ENCODE data around the gene MRPS34.

Gene MRPS34

DNA sequence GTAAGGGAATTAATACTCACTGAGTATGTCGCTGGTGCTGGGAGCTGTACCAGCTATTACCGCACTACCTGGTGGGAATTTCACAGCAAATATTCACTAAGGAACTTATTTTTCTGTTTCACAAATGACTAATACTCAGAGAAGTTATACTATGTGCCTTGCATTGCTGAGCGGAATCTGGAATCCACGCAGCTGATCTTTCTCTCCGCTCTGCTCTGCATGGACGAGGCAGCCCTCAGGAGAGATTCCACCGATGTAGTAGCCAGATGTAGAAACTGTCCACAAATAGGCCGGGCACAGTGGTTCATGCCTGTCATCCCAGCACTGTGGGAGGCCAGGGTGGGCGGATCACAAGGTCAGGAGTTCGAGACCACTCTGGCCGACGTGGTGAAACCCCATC is 18.7 kb downstream of the MRPS34 start:
- no peak overlapping the region for H3K27ac ChIP-seq
- no peak for TF ChIP-seq ZFX (IDR thresholded peaks at IDR 0.05; ENCODE audit: borderline replicate concordance)
- TF ChIP-seq, protein P1, sequence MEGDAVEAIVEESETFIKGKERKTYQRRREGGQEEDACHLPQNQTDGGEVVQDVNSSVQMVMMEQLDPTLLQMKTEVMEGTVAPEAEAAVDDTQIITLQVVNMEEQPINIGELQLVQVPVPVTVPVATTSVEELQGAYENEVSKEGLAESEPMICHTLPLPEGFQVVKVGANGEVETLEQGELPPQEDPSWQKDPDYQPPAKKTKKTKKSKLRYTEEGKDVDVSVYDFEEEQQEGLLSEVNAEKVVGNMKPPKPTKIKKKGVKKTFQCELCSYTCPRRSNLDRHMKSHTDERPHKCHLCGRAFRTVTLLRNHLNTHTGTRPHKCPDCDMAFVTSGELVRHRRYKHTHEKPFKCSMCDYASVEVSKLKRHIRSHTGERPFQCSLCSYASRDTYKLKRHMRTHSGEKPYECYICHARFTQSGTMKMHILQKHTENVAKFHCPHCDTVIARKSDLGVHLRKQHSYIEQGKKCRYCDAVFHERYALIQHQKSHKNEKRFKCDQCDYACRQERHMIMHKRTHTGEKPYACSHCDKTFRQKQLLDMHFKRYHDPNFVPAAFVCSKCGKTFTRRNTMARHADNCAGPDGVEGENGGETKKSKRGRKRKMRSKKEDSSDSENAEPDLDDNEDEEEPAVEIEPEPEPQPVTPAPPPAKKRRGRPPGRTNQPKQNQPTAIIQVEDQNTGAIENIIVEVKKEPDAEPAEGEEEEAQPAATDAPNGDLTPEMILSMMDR (IDR thresholded peaks at IDR 0.05): no peak

DNA sequence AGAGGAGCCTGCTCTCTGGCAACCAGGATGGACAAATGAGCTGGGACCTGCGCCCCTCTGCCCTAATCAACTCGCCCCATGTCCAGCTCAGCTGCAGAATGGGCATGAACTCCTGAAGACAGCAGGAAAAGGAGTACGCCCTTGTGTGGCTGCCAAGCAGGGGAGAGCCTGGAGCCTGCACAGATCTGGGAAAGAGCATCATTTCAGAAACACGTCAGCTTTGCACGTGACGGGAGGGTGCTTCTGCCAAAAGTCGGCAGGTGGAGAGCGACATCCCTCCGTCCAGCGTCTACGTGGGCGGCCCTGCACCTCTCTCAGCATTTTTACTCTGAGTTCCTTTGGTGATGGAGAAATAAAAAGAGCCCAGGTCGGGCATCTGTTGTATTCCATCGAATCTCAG is 20.1 kb downstream of the MRPS34 start:
- TF ChIP-seq ZFX (IDR thresholded peaks at IDR 0.05; ENCODE audit: borderline replicate concordance): no peak
- TF ChIP-seq, protein P1 (IDR thresholded peaks at IDR 0.05): no peak
- no peak overlapping the region for H3K27ac ChIP-seq

DNA sequence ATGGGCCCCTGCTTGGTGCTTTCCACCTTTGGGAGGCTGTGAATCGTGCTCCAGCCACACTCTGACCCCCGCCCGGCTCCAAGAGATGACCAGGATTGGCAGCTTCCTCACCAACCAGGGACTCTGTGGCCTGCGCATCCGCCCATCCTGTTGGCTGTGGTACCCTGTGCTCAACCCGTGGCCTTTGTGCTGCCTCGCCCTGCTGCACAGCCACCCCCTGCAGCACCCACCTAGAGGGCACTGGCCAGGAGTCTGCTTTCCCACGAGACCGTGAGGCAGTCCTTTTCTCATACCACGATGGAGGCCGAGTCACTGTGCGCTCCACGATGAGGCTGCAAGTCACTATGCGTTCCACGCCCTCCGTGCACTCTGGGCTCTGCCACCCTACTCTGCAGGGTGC is 21.0 kb downstream of the MRPS34 start:
- H3K27ac ChIP-seq: no peak overlapping the region
- TF ChIP-seq ZFX (IDR thresholded peaks at IDR 0.05; ENCODE audit: borderline replicate concordance): no peak
- TF ChIP-seq, protein P1 (IDR thresholded peaks at IDR 0.05): no peak

DNA sequence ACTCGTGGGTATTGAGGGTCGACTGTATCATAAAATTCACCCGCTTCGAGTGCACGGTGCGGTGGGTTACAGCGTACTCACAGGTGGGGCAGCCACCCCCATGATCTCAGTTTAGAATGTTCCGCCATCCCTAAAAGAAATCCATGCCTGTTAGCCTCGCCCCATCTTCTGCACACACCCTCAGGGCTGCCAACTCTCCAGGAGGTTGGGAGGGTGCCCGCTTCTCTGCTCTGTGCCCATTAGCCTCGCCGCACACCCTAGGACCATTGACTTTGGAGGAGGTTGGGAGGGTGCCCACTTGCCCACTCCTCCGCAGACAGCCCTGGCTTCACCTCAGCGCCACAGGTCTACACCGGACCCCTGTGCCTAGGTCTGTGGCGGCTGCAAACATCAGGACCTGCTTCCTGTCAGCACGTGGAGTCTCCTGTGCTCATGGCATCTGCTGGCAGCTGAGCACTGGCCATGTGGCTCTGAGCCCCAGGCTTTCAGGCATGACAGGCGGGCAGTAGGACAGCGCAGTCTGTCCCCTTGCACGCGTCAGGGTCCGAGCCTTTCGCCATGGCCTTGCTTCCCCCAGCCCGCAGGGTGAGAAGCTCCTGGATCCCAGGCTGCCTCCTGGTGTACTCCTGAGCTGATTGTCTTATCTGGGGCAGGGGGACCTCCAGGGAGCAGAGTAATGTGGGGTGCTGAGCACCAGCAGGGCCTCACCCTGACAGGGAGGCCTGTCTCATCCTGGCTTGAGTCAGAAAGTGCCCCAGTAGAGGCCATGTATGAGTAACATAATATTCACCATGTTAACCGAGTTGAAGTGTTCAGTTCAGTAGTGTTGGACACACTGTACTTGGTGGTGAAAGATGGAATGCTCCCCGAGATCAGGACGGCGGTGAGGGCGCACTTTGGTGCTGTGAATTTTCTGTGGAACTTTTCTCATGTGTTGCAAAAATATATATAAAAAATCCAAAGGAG is 23.5 kb downstream of the MRPS34 start:
- no peak for TF ChIP-seq ZFX (IDR thresholded peaks at IDR 0.05; ENCODE audit: borderline replicate concordance)
- TF ChIP-seq, protein P1 (IDR thresholded peaks at IDR 0.05): no peak

DNA sequence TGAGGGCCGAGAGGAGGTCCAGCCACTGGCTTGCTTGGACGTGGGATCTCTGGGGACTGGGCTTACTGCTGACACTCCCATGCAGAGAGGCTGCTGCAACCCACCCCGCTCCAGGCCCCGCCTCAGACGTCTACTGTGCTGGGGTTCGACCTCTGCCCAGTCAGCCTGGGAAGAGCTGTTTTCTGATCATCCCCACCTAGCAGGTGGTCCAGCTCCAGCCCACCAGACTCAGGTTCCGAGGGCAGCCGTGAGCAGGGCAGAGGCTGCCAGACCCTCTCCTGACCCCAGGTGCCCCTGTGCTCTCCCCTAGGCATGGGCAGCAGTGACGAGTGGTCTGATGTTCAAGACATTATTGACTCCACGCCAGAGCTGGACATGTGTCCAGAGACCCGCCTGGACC is 25.0 kb downstream of the MRPS34 start:
- TF ChIP-seq, protein P1 (IDR thresholded peaks at IDR 0.05): no peak
- no peak for TF ChIP-seq ZFX (IDR thresholded peaks at IDR 0.05; ENCODE audit: borderline replicate concordance)
- no peak overlapping the region for H3K27ac ChIP-seq

More for the DNA sequence above, 23.5 kb downstream of the MRPS34 start:
- no peak overlapping the region for H3K27ac ChIP-seq

DNA sequence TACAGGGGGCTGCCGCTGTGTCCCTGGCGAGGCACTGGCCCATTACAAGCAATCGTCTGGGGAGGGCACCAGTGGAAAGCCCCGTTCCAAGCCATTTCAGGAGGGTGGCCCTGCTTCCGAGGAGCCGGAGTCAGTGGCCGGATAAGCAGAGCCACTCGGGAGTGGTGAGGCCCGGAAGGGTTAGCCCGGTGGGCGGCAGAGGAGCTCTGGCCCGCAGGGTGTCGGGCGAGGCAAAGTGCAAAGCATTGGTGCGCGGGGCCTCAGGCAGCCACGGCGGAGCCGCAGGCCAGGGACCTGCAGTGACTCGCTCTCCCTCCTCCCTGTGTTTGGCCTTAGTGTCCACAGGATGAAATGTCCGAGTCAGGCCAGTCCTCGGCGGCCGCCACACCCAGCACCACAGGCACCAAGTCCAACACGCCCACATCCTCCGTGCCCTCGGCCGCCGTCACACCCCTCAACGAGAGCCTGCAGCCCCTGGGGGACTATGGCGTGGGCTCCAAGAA is 26.2 kb downstream of the MRPS34 start:
- TF ChIP-seq, protein P1 (IDR thresholded peaks at IDR 0.05): no peak
- TF ChIP-seq ZFX (IDR thresholded peaks at IDR 0.05; ENCODE audit: borderline replicate concordance): no peak
- no peak overlapping the region for H3K27ac ChIP-seq
